Stomach (tissue), 9 donors: ENCODE data around the gene PLXNB2. TPM values are rescaled to one million over a fixed set of nuclear protein-coding genes. Genes with fewer than 3 reads are reported as not detected.

Experiments used
- DNase-seq, 2 donors: peaks; one replicate each; pipeline versions ENCODE4 v3.0.0 to v3.0.0-alpha.2; 2013 to 2019
- H3K27ac ChIP-seq, 5 donors: fragments of 200-600 bp in 4 of 5; sonication (generic) in 4 of 5; one replicate each; pipeline ENCODE4 v1.5.1; 2013 to 2019; ENCODE audit warnings: mild to moderate bottlenecking in 1 of 5, moderate library complexity in 1 of 5
- H3K27me3 ChIP-seq, 3 donors: fragments of 200-600 bp; sonication (generic); one replicate each; pipeline ENCODE4 v1.5.1; 2017 to 2019; ENCODE audit warnings: mixed run types in 1 of 3
- H3K36me3 ChIP-seq, 4 donors: fragments of 200-600 bp; sonication (generic); 1 replicate in 3 of 4; 2 replicates in 1 of 4; pipeline ENCODE4 v1.5.1; 2016 to 2019
- H3K4me1 ChIP-seq, 4 donors: fragments of 200-600 bp; sonication (generic); one replicate each; pipeline ENCODE4 v1.5.1; 2016 to 2019
- H3K4me3 ChIP-seq, 4 donors: fragments of 200-600 bp; sonication (generic) in 3 of 4; one replicate each; pipeline ENCODE4 v1.5.1; 2016 to 2019; ENCODE audit warnings: mild to moderate bottlenecking in 1 of 4
- H3K9me3 ChIP-seq, 4 donors: fragments of 200-600 bp; sonication (generic); one replicate each; pipeline ENCODE4 v1.5.1; 2016 to 2019
- CTCF ChIP-seq, 7 experiments: fragments of 450-650 bp in 4 of 7; fragments of 200-600 bp in 3 of 7; sonication (generic) in 3 of 7; IDR thresholded peaks; one replicate each; pipeline ENCODE4 v1.5.1; 2016 to 2019; ENCODE audit warnings: antibody characterized with exemption in 7 of 7, control low read depth in 2 of 7, mild to moderate bottlenecking in 1 of 7
- EP300 ChIP-seq: sonication (generic); formaldehyde crosslinking; IDR thresholded peaks from one replicate; pipeline ENCODE4 v1.6.1; 2017; ENCODE audit warnings: antibody characterized with exemption
- POLR2A ChIP-seq, 4 donors: fragments of 450-650 bp; IDR thresholded peaks; one replicate each; pipeline ENCODE4 v1.6.1; 2016; ENCODE audit warnings: antibody characterized with exemption in 4 of 4, control low read depth in 2 of 4, mild to moderate bottlenecking in 1 of 4, moderate library complexity in 1 of 4
- POLR2AphosphoS5 ChIP-seq, 3 donors: sonication (generic); formaldehyde crosslinking; IDR thresholded peaks; one replicate each; pipeline ENCODE4 v1.6.1; 2016; ENCODE audit warnings: antibody characterized with exemption in 3 of 3
- WGBS, 5 donors: extraction: QIAGEN DNeasy Blood & Tissue Kit in 3 of 5; methylation state at CpG; one replicate each; pipeline versions ENCODE4 v1.1.5 to v1.1.7; 2013 to 2018; 5-methylcytosine and 5-hydroxymethylcytosine counted together
- intact Hi-C: fragments of 100-400 bp; cut with DNase I; formaldehyde crosslinking; loops from one replicate; pipeline ENCODE4 v1.15.1; 2023; ENCODE audit warnings: low total_unique reads
- polyA plus RNA-seq, 3 donors: library from polyadenylated mRNA; stranded (reverse); fragments of 200-250 nt; gene quantifications; one replicate each; pipeline ENCODE4 v1.2.3, GENCODE V29; 2013
- total RNA-seq, 5 donors: library from RNA; depleted of rRNA; stranded (reverse); fragments of >200 nt; gene quantifications; one replicate each; pipeline versions ENCODE4 v1.1.0 to v1.2.3, GENCODE V29; 2014 to 2016
- donor health status: healthy with polysubstance abuse.
- donor health status: Bipolar disorder and iron deficiency.
- donor health status: healthy.

The PLXNB2 gene
- total and polyA plus RNA-seq, 8 donors, result 50.3 to 648 (median 269) TPM

DNA sequence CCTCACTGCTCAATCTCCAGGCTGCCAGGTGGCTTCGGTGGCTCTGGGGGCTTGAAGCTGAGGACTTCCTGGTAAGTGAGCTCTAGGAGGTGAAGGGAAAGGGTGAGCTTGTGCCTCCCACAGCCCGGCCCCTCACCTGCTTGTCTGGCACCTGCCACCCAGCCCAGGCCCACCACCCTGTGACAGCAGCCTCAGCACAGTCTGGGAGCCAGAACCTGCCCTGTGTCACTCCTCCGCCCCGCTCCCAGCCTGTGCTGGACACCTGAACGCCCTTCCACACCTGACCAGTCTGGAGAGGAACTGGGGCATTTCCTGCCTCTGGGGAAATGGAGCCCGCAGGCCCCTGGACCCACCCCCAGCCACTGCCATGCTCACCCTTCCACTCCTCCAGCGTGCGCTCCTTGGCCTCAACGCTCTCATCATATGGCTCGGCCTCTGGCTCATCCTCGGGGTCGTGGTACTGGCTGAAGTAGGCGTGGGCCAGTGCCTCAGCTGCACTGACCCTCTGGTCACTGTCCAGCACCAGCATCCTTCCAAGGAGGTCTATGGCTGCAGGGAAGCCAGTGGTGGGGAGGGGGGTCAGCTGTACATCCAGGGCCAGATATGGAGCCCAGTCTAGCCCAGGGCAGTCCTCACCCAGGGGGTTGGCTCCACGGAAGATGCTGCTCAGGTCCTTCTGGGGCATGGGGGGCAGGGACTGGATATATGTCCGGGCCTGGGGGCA is 42.3 kb downstream of the PLXNB2 start:
- no peak for TF ChIP-seq POLR2AphosphoS5 (IDR thresholded peaks at IDR 0.05)
- no peak for TF ChIP-seq EP300
- TF ChIP-seq POLR2A (IDR thresholded peaks at IDR 0.05), result no peak
- no peak for TF ChIP-seq CTCF (IDR thresholded peaks at IDR 0.05)
- H3K4me1 ChIP-seq, result peaks cover 44 to 62% (median 61%) of the 10 kb centered on the region in 4 donors
- no peaks in the 10 kb centered on the region for H3K9me3 ChIP-seq
- peaks cover 0 to 46% (median 21%) of the 10 kb centered on the region in 3 donors for H3K27me3 ChIP-seq
- WGBS, 5 donors, result 80 to 92% (median 86%) methylated on average over 14 to 15 of the region's 15 CpGs
- no peak for DNase-seq
- no peak overlapping the region for H3K27ac ChIP-seq
- intact Hi-C loops, result no loop called here
- no peaks in the 10 kb centered on the region for H3K36me3 ChIP-seq
- no peak overlapping the region for H3K4me3 ChIP-seq

GRCh38 chr22:50264104-50264745 is 43.2 kb downstream of the PLXNB2 start:
- no peaks in the 10 kb centered on the region for H3K36me3 ChIP-seq
- H3K4me1 ChIP-seq, result peaks cover 36 to 61% (median 58%) of the 10 kb centered on the region in 4 donors
- TF ChIP-seq POLR2A (IDR thresholded peaks at IDR 0.05), result no peak
- no peak for TF ChIP-seq CTCF (IDR thresholded peaks at IDR 0.05)
- no peak for TF ChIP-seq POLR2AphosphoS5 (IDR thresholded peaks at IDR 0.05)
- no peak for TF ChIP-seq EP300
- H3K27ac ChIP-seq, result no peak overlapping the region
- no peaks in the 10 kb centered on the region for H3K9me3 ChIP-seq
- no peak overlapping the region for H3K4me3 ChIP-seq
- intact Hi-C loops, result no loop called here
- 87 to 98% (median 88%) methylated on average over 6 to 15 of the region's 15 CpGs for WGBS, 5 donors
- no peak for DNase-seq
- peaks cover 0 to 47% (median 21%) of the 10 kb centered on the region in 3 donors for H3K27me3 ChIP-seq

DNA sequence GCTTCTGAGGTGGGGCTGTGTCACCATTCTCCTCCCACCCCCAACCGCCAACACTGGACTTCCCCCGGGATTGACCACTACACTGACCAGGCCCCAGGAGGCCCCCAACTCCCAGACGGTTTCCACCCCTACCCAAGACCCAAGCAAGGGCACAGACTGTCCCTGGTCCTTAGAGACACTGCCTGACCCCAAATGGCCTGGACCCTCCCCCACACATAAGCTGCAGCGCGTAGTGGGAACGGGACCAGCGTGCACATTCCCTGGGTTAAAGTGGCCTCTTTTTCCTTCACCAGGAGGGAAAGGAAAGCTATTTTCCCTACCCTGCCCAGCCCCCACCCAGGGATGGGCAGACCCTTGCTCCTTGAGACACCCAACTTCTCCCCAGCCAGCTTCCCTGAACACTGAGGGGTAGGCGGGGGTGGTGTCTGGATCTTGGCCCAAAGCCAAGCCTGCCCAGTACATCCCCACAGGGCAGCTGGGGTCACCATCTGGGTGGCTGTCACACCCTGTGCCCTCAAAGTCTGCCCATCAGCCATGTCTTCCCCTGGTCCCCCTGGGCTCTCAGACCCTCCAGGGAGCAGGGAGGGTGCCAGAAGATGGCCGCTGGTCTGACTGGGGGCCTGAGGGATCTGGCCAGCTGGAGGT is 44.4 kb downstream of the PLXNB2 start:
- Histone ChIP-seq H3K4me1 (peaks cover 25 to 61% (median 56%) of the 10 kb centered on the region in 4 donors), H3K36me3 (no peaks in the 10 kb centered on the region), H3K27me3 (peaks cover 0 to 55% (median 21%) of the 10 kb centered on the region in 3 donors), H3K9me3 (no peaks in the 10 kb centered on the region), H3K4me3 (no peak overlapping the region), H3K27ac (no peak overlapping the region)
- no peak for DNase-seq
- intact Hi-C loops, result no loop called here
- WGBS, 5 donors, result 59 to 73% (median 67%) methylated on average over 8 to 9 of the region's 9 CpGs
- TF ChIP-seq EP300 (no peak), CTCF (IDR thresholded peaks at IDR 0.05) (no peak), POLR2A (IDR thresholded peaks at IDR 0.05) (no peak), POLR2AphosphoS5 (IDR thresholded peaks at IDR 0.05) (no peak)

DNA sequence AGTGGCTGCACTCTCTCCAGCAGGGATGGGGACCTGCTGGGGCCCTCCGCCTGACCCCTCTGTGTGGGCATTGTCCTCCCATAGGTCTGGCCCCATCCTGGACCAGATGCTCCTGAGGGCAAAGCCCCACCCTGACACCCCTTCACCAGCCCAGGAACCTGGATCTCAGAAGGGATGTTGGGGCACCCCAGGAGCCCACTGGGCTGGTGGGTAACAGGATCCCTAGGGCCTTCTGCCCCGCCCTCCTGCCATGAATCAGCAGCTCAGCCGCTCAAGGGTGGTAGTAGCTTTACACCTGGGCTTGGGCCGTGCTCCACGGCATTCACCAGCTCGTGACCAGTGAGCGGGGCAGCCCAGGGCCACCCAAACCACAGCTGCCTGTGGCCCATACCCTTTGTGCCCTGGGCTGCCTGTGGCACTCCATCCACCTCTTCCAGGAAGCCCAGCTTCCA is 45.0 kb downstream of the PLXNB2 start:
- 50 to 80% (median 60%) methylated on average over 5 to 7 of the region's 7 CpGs for WGBS, 5 donors
- TF ChIP-seq POLR2A (IDR thresholded peaks at IDR 0.05), result no peak
- TF ChIP-seq CTCF (IDR thresholded peaks at IDR 0.05), result no peak
- TF ChIP-seq POLR2AphosphoS5 (IDR thresholded peaks at IDR 0.05), result no peak
- no peak for TF ChIP-seq EP300
- H3K27ac ChIP-seq, result no peak overlapping the region
- H3K9me3 ChIP-seq, result no peaks in the 10 kb centered on the region
- no peak for DNase-seq
- no peak overlapping the region for H3K4me3 ChIP-seq
- intact Hi-C loops, result no loop called here
- peaks cover 0 to 61% (median 21%) of the 10 kb centered on the region in 3 donors for H3K27me3 ChIP-seq
- no peaks in the 10 kb centered on the region for H3K36me3 ChIP-seq
- H3K4me1 ChIP-seq, result peaks cover 19 to 60% (median 56%) of the 10 kb centered on the region in 4 donors
